A673 (cell line): ENCODE measurements around the gene BRS3. TPM values are rescaled to one million over a fixed set of nuclear protein-coding genes. Genes with fewer than 3 reads are reported as not detected.

Experiments
- BruUV-seq: library from RNA; stranded (reverse); fragments of 400-500 nt; replicated peaks from 2 replicates; lab custom pipeline; 2021; lab: Mats Ljungman, UMichigan
- CTCF ChIA-PET: fragments of 300-600 bp; sonication (Branson Sonifier 250); formaldehyde crosslinking; loops from one replicate; lab custom pipeline; 2022; ENCODE audit warnings: antibody characterized with exemption; lab: Charles Lee
- POLR2A ChIA-PET: fragments of 300-600 bp; sonication (Branson Sonifier 250); formaldehyde crosslinking; loops from one replicate; lab custom pipeline; 2022; ENCODE audit warnings: antibody characterized with exemption; ENCODE audit not compliant: low non-redundant PET; lab: Charles Lee
- DNase-seq: peaks from one replicate; pipeline ENCODE4 v3.0.0-alpha.2; 2015; ENCODE audit warnings: low spot score
- H3K27ac ChIP-seq: fragments of 200-600 bp; sonication (generic); 2 replicates; pipeline ENCODE4 v1.5.1; 2016; ENCODE audit warnings: mixed run types, low read depth, mild to moderate bottlenecking, mixed read lengths, antibody characterized with exemption, low read length; ENCODE audit not compliant: poor library complexity, severe bottlenecking
- H3K27me3 ChIP-seq: fragments of 200-600 bp; sonication (generic); replicated peaks from 2 replicates; pipeline ENCODE4 v1.6.1; 2017; ENCODE audit warnings: mixed run types, low read depth, mild to moderate bottlenecking, mixed read lengths, antibody characterized with exemption, low read length; ENCODE audit not compliant: insufficient read depth, poor library complexity
- H3K36me3 ChIP-seq: fragments of 200-600 bp; sonication (generic); 2 replicates; pipeline ENCODE4 v1.6.1; 2016; ENCODE audit warnings: mixed run types, mild to moderate bottlenecking, mixed read lengths, antibody characterized with exemption, low read length; ENCODE audit not compliant: insufficient read depth, poor library complexity, severe bottlenecking
- H3K4me1 ChIP-seq: fragments of 200-600 bp; sonication (generic); 2 replicates; pipeline ENCODE4 v1.6.1; 2017; ENCODE audit warnings: mixed run types, mild to moderate bottlenecking, mixed read lengths, antibody characterized with exemption, low read length; ENCODE audit not compliant: insufficient read depth, poor library complexity, severe bottlenecking
- H3K4me3 ChIP-seq: fragments of 200-600 bp; sonication (generic); 2 replicates; pipeline ENCODE4 v1.5.1; 2016; ENCODE audit warnings: low read depth, mixed run types, mild to moderate bottlenecking, mixed read lengths, low read length; ENCODE audit not compliant: poor library complexity, severe bottlenecking
- H3K9me3 ChIP-seq: fragments of 200-600 bp; sonication (generic); 2 replicates; pipeline ENCODE4 v1.6.1; 2016; ENCODE audit warnings: mixed run types, low read depth, mild to moderate bottlenecking, mixed read lengths, antibody characterized with exemption, low read length; ENCODE audit not compliant: poor library complexity, severe bottlenecking
- EZH2 ChIP-seq: fragments of 200-600 bp; sonication (generic); IDR thresholded peaks from 2 replicates; pipeline ENCODE4 v1.6.1; 2017; ENCODE audit warnings: borderline replicate concordance, low read depth, mild to moderate bottlenecking, mixed read lengths, antibody characterized with exemption, low read length; ENCODE audit not compliant: poor library complexity, severe bottlenecking
- intact Hi-C: fragments of 100-400 bp; cut with micrococcal nuclease; formaldehyde crosslinking; loops from one replicate; pipeline ENCODE4 v1.10.0; 2022; ENCODE audit not compliant: unreplicated experiment
- total RNA-seq: library from RNA; stranded (reverse); gene quantifications from 2 replicates; pipeline ENCODE4 v1.2.3, GENCODE V29; 2021
- TF ChIP-seq, protein P1 (sequence below): fragments of 300-800, 200-600 bp; sonication (generic); conservative IDR thresholded peaks from 2 replicates; pipeline ENCODE4 v1.5.1; 2017; ENCODE audit warnings: low read depth, mild to moderate bottlenecking, antibody characterized with exemption, low read length, moderate library complexity, mixed read lengths

Gene BRS3
- total RNA-seq, 1 experiment from 2014 or later = not detected

DNA sequence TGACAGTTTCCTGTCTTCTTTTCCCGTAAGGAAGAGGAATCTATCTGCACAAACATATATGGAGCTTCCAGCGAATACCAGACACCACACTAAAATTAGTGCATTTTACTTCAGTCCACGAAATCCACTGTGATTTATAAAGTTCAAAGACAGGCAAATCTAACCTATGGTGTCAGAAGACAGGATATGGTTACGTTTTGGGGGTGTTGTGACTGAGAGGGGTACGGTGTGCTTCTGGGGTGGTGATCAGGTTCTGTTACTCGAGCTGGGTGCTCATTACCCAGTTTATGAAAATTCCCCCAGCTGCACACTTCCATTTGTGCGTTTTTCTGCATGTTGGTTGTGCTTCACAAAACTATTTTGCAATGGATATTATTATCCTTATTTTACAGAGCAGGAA lies 54.5 kb downstream of the BRS3 start:
- CTCF ChIA-PET = interaction anchor here (0.5 kb wide), 1 partner anchor 11 kb away, joined by 7 read pairs; no protein-coding TSS in a partner anchor
- no peaks in the 10 kb centered on the region for H3K4me1 ChIP-seq

More for the DNA sequence above, 54.5 kb downstream of the BRS3 start:
- Histone ChIP-seq H3K36me3 (no peaks in the 10 kb centered on the region), H3K4me3 (no peak overlapping the region), H3K27me3 (no peaks in the 10 kb centered on the region), H3K27ac (no peak overlapping the region), H3K9me3 (no peaks in the 10 kb centered on the region)
- DNase-seq = no peak
- no TSS peak for BruUV-seq
- POLR2A ChIA-PET = no interaction called here
- intact Hi-C loops = no loop called here
- no peak for TF ChIP-seq EZH2
- TF ChIP-seq, protein P1, sequence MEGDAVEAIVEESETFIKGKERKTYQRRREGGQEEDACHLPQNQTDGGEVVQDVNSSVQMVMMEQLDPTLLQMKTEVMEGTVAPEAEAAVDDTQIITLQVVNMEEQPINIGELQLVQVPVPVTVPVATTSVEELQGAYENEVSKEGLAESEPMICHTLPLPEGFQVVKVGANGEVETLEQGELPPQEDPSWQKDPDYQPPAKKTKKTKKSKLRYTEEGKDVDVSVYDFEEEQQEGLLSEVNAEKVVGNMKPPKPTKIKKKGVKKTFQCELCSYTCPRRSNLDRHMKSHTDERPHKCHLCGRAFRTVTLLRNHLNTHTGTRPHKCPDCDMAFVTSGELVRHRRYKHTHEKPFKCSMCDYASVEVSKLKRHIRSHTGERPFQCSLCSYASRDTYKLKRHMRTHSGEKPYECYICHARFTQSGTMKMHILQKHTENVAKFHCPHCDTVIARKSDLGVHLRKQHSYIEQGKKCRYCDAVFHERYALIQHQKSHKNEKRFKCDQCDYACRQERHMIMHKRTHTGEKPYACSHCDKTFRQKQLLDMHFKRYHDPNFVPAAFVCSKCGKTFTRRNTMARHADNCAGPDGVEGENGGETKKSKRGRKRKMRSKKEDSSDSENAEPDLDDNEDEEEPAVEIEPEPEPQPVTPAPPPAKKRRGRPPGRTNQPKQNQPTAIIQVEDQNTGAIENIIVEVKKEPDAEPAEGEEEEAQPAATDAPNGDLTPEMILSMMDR = no peak

Other genes with a start within 250 kb of the BRS3 start
- gene MAP7D3, start 236.5 kb upstream of the BRS3 start, total RNA-seq = 12.4 and 12.9 TPM in 2 replicates
- not detected in 2 replicates for gene ADGRG4, start 187.0 kb upstream of the BRS3 start, total RNA-seq
- 72.3 and 79.3 TPM in 2 replicates for gene HTATSF1, start 9.6 kb downstream of the BRS3 start, total RNA-seq
- gene VGLL1, start 44.3 kb downstream of the BRS3 start, total RNA-seq = not detected in 2 replicates
- gene CD40LG, start 160.2 kb downstream of the BRS3 start, total RNA-seq = not detected in 2 replicates